NCI-H187 (cell line): ENCODE results near the gene ALOXE3.
"Not testable (repeated sequence)": the region's sequence is repeated elsewhere in the genome, so short reads cannot be mapped to it uniquely, and the experiment has no call there.

Experiments used
- DNase-seq, 2 experiments: peaks; one replicate each; lab custom pipeline; 2025; lab: John Stamatoyannopoulos, UW

ALOXE3 gene

GRCh38 chr17:8096541-8096940 lies 21.8 kb downstream of the ALOXE3 start:
- no peak for DNase-seq

- no peak for DNase-seq
These were observed 23.0 kb downstream of the ALOXE3 start for GRCh38 chr17:8095361-8095760.

- no peak for DNase-seq
These were observed 27.2 kb downstream of the ALOXE3 start for GRCh38 chr17:8091033-8091687.

GRCh38 chr17:8089728-8090127 lies 28.6 kb downstream of the ALOXE3 start:
- DNase-seq = no peak

- DNase-seq = no peak
These were observed 30.4 kb downstream of the ALOXE3 start for GRCh38 chr17:8087952-8088230.

- DNase-seq = no peak
These were observed 31.0 kb downstream of the ALOXE3 start, which contains the start of gene ALOX12B for GRCh38 chr17:8087075-8087951. TSS of gene ALOX12B (minus strand) at chr17:8087716. CDS start at chr17:8087442, 274 bp downstream.

- no peak for DNase-seq
These were observed 34.1 kb downstream of the ALOXE3 start for GRCh38 chr17:8084250-8084649.

GRCh38 chr17:8082292-8082691 lies 36.0 kb downstream of the ALOXE3 start:
- DNase-seq = no peak

- no peak for DNase-seq
These were observed 36.4 kb downstream of the ALOXE3 start for GRCh38 chr17:8081876-8082275.

- no peak for DNase-seq
These were observed 37.5 kb downstream of the ALOXE3 start for GRCh38 chr17:8080799-8081219.

- no peak for DNase-seq
These were observed 38.0 kb downstream of the ALOXE3 start for GRCh38 chr17:8080208-8080798.

- DNase-seq = peak in 1 of 2 experiments; percentile 18
These were observed 38.8 kb downstream of the ALOXE3 start for GRCh38 chr17:8079291-8080207.

GRCh38 chr17:8077939-8078338 lies 40.4 kb downstream of the ALOXE3 start:
- DNase-seq = not testable (repeated sequence)

- no peak for DNase-seq
These were observed 41.6 kb downstream of the ALOXE3 start for GRCh38 chr17:8076502-8077266.

- DNase-seq = no peak
These were observed 42.6 kb downstream of the ALOXE3 start for GRCh38 chr17:8075574-8076342.

GRCh38 chr17:8075081-8075480 lies 43.2 kb downstream of the ALOXE3 start:
- DNase-seq = no peak

- DNase-seq = no peak
These were observed 43.8 kb downstream of the ALOXE3 start for GRCh38 chr17:8074554-8074953.

- no peak for DNase-seq
These were observed 44.5 kb downstream of the ALOXE3 start for GRCh38 chr17:8073627-8074484.

- no peak for DNase-seq
These were observed 45.4 kb downstream of the ALOXE3 start for GRCh38 chr17:8072729-8073461.
